ENCODE results near the gene MAML3.

Gene MAML3

GRCh38 chr4:139886798-139887197, 267.2 kb downstream of the MAML3 start:
- no peak for DNase-seq (ENCODE audit: insufficient read length, low spot score)
- no peak for FAIRE-seq
- TF ChIP-seq CTCF (IDR thresholded peaks at IDR 0.05; ENCODE audit: insufficient read depth, missing control alignments): no peak

- no peak for FAIRE-seq
- TF ChIP-seq CTCF (IDR thresholded peaks at IDR 0.05; ENCODE audit: insufficient read depth, missing control alignments): no peak
- no peak for DNase-seq (ENCODE audit: insufficient read length, low spot score)
These were observed 269.5 kb downstream of the MAML3 start for GRCh38 chr4:139884438-139884837.

GRCh38 chr4:139880841-139881240, 273.1 kb downstream of the MAML3 start:
- no peak for TF ChIP-seq CTCF (IDR thresholded peaks at IDR 0.05; ENCODE audit: insufficient read depth, missing control alignments)
- FAIRE-seq (no peak), DNase-seq (ENCODE audit: insufficient read length, low spot score) (no peak)

- FAIRE-seq: no peak
- DNase-seq (ENCODE audit: insufficient read length, low spot score): no peak
- no peak for TF ChIP-seq CTCF (IDR thresholded peaks at IDR 0.05; ENCODE audit: insufficient read depth, missing control alignments)
These were observed 275.9 kb downstream of the MAML3 start for GRCh38 chr4:139878050-139878449.

- no peak for TF ChIP-seq CTCF (IDR thresholded peaks at IDR 0.05; ENCODE audit: insufficient read depth, missing control alignments)
- DNase-seq (ENCODE audit: insufficient read length, low spot score): no peak
- FAIRE-seq: no peak
These were observed 277.5 kb downstream of the MAML3 start for GRCh38 chr4:139876337-139876941.

- DNase-seq (ENCODE audit: insufficient read length, low spot score) (no peak), FAIRE-seq (no peak)
- no peak for TF ChIP-seq CTCF (IDR thresholded peaks at IDR 0.05; ENCODE audit: insufficient read depth, missing control alignments)
These were observed 278.6 kb downstream of the MAML3 start for GRCh38 chr4:139875411-139875825.

GRCh38 chr4:139873111-139873860, 280.7 kb downstream of the MAML3 start:
- TF ChIP-seq CTCF (IDR thresholded peaks at IDR 0.05; ENCODE audit: insufficient read depth, missing control alignments): no peak
- FAIRE-seq (no peak), DNase-seq (ENCODE audit: insufficient read length, low spot score) (no peak)
